ENCODE data around the gene SLC8A2. TPM values are rescaled to one million over a fixed set of nuclear protein-coding genes. Genes with fewer than 3 reads are reported as not detected.
"Not testable (repeated sequence)": the region's sequence is repeated elsewhere in the genome, so short reads cannot be mapped to it uniquely, and the experiment has no call there.

Gene SLC8A2
- total and polyA plus RNA-seq, 10 of the 15 experiments (the other 5 are each of a cell fraction or from before 2014, with no cell fraction given): not detected

GRCh38 chr19:47413941-47414340, 57.8 kb downstream of the SLC8A2 start (continued):
- TF ChIP-seq EED (IDR thresholded peaks at IDR 0.05; ENCODE audit: low read depth): no peak
- TF ChIP-seq MLLT1 (IDR thresholded peaks at IDR 0.05): no peak

- POLR2A ChIA-PET; intact Hi-C loops (cut with micrococcal nuclease; ENCODE audit: unreplicated experiment); DNase-seq (ENCODE audit: low read depth, low spot score); H3K27me3 ChIP-seq (replicated peaks in 1 of 2; ENCODE audit: control insufficient read depth in 2 of 2, insufficient read depth in 2 of 2, low read length in 1 of 2); FAIRE-seq; H3K9me3 ChIP-seq (replicated peaks; ENCODE audit: control insufficient read depth, insufficient read depth, low read length); H3K4me1 ChIP-seq (ENCODE audit: control insufficient read depth, insufficient read depth, low read length); H3K9ac ChIP-seq (ENCODE audit: control insufficient read depth, insufficient read depth, low read length); RAD21 ChIA-PET (ENCODE audit: unreplicated experiment); H3K27ac ChIP-seq (ENCODE audit: control insufficient read depth, insufficient read depth); BruUV-seq (replicated peaks); H2AFZ ChIP-seq (ENCODE audit: control insufficient read depth, low read depth, low read length); in situ Hi-C loops (cut with MboI); H3K79me2 ChIP-seq (ENCODE audit: control insufficient read depth, insufficient read depth, low read length); H4K20me1 ChIP-seq (ENCODE audit: control insufficient read depth, insufficient read depth); CTCF ChIA-PET; H3K4me2 ChIP-seq (ENCODE audit: control insufficient read depth, insufficient read depth); ATAC-seq; H3K4me3 ChIP-seq; H3K36me3 ChIP-seq (ENCODE audit: control insufficient read depth in 2 of 2, insufficient read depth in 2 of 2, low read length in 1 of 2): not testable (repeated sequence)
- 27% methylated on average over 9 of the region's 9 CpGs for WGBS (ENCODE audit: insufficient coverage, insufficient replicate concordance, low lambda C conversion rate, missing lambda C conversion rate)
- SMC1A ChIA-PET (ENCODE audit: uncharacterized antibody, unreplicated experiment): interaction anchor here (1.1 kb wide), 1 partner anchor 15 kb away, joined by 3 read pairs; no protein-coding TSS in a partner anchor
Measured at GRCh38 chr19:47411696-47412095, 60.0 kb downstream of the SLC8A2 start.

- H2AFZ ChIP-seq (ENCODE audit: control insufficient read depth, low read depth, low read length): no peak overlapping the region
- in situ Hi-C loops (cut with MboI) (no loop called here), intact Hi-C loops (cut with micrococcal nuclease; ENCODE audit: unreplicated experiment) (no loop called here)
- ChIA-PET CTCF (interaction anchor here (0.6 kb wide), 1 partner anchor 377 kb away, joined by 3 read pairs; no protein-coding TSS in a partner anchor), POLR2A (no interaction called here), RAD21 (ENCODE audit: unreplicated experiment) (no interaction called here), SMC1A (ENCODE audit: uncharacterized antibody, unreplicated experiment) (interaction anchor here (0.7 to 1.1 kb wide), 2 partner anchors 16 to 389 kb away, joined by 3 read pairs; no protein-coding TSS in a partner anchor)
- H3K27me3 ChIP-seq (replicated peaks in 1 of 2; ENCODE audit: control insufficient read depth in 2 of 2, insufficient read depth in 2 of 2, low read length in 1 of 2): no peaks in the 10 kb centered on the region; a peak in 2 of 4 replicates
- H4K20me1 ChIP-seq (ENCODE audit: control insufficient read depth, insufficient read depth): no peaks in the 10 kb centered on the region
- H3K9me3 ChIP-seq (replicated peaks; ENCODE audit: control insufficient read depth, insufficient read depth, low read length): no peaks in the 10 kb centered on the region
- FAIRE-seq (no peak), ATAC-seq (no peak), DNase-seq (ENCODE audit: low read depth, low spot score) (no peak)
- no TSS peak for BruUV-seq (replicated peaks)
- 48% methylated on average over 8 of the region's 8 CpGs for WGBS (ENCODE audit: insufficient coverage, insufficient replicate concordance, low lambda C conversion rate, missing lambda C conversion rate)
- no peak overlapping the region for H3K27ac ChIP-seq (ENCODE audit: control insufficient read depth, insufficient read depth)
- no peak overlapping the region for H3K4me3 ChIP-seq
- no peak overlapping the region for H3K9ac ChIP-seq (ENCODE audit: control insufficient read depth, insufficient read depth, low read length)
- H3K79me2 ChIP-seq (ENCODE audit: control insufficient read depth, insufficient read depth, low read length): no peaks in the 10 kb centered on the region
- H3K4me1 ChIP-seq (ENCODE audit: control insufficient read depth, insufficient read depth, low read length): no peaks in the 10 kb centered on the region
- no peak for TF ChIP-seq ZNF217 (IDR thresholded peaks at IDR 0.05)
- no peak for TF ChIP-seq BRCA1 (IDR thresholded peaks at IDR 0.05; ENCODE audit: low read depth, low read length)
- no peak for TF ChIP-seq SREBF2 (IDR thresholded peaks at IDR 0.05; ENCODE audit: low read length)
- TF ChIP-seq EED (IDR thresholded peaks at IDR 0.05; ENCODE audit: low read depth): no peak
- TF ChIP-seq MAX (IDR thresholded peaks at IDR 0.05; ENCODE audit: low read depth, low read length): no peak
- no peak for TF ChIP-seq CREM (IDR thresholded peaks at IDR 0.05; ENCODE audit: low read depth)
- TF ChIP-seq ZSCAN29 (IDR thresholded peaks at IDR 0.05): no peak
- TF ChIP-seq KAT2A (conservative IDR thresholded peaks at IDR 0.05; ENCODE audit: control insufficient read depth, low read depth, low read length): no peak
- TF ChIP-seq ESRRA (IDR thresholded peaks at IDR 0.05; ENCODE audit: low read length): no peak
- no peak for TF ChIP-seq CHD1 (IDR thresholded peaks at IDR 0.05; ENCODE audit: low read depth, low read length)
- TF ChIP-seq FOXK2 (IDR thresholded peaks at IDR 0.05): no peak
- no peak for TF ChIP-seq EZH2 (IDR thresholded peaks at IDR 0.05; ENCODE audit: borderline replicate concordance, control insufficient read depth, low read depth, low read length)
- TF ChIP-seq ZNF622 (IDR thresholded peaks at IDR 0.05): no peak
- TF ChIP-seq ZNF274 (IDR thresholded peaks at IDR 0.05; ENCODE audit: insufficient read depth, insufficient read length): no peak
- no peak overlapping the region for H3K4me2 ChIP-seq (ENCODE audit: control insufficient read depth, insufficient read depth)
- H3K36me3 ChIP-seq (ENCODE audit: control insufficient read depth in 2 of 2, insufficient read depth in 2 of 2, low read length in 1 of 2): no peaks in the 10 kb centered on the region
Measured at GRCh38 chr19:47411101-47411500, 60.6 kb downstream of the SLC8A2 start.
